Ascending aorta (tissue), 2 donors: ENCODE data around the gene ADCY1. TPM values are rescaled to one million over a fixed set of nuclear protein-coding genes. Genes with fewer than 3 reads are reported as not detected.
"Not testable (repeated sequence)": the region's sequence is repeated elsewhere in the genome, so short reads cannot be mapped to it uniquely, and the experiment has no call there.

ENCODE experiments used
- DNase-seq, 2 donors: peaks; one replicate each; pipeline ENCODE4 v3.0.0-alpha.2; 2019; ENCODE audit warnings: low spot score in 2 of 2
- H3K27ac ChIP-seq, 2 donors: fragments of 200-600 bp; sonication (generic); one replicate each; pipeline ENCODE4 v1.5.1; 2016 to 2017; ENCODE audit warnings: mild to moderate bottlenecking in 1 of 2
- H3K27me3 ChIP-seq: fragments of 200-600 bp; sonication (generic); one replicate; pipeline ENCODE4 v1.5.1; 2017
- H3K36me3 ChIP-seq, 2 donors: fragments of 200-600 bp; sonication (generic); one replicate each; pipeline ENCODE4 v1.5.1; 2016
- H3K4me1 ChIP-seq, 2 donors: fragments of 200-600 bp; sonication (generic); one replicate each; pipeline ENCODE4 v1.5.1; 2016 to 2017; ENCODE audit warnings: mild to moderate bottlenecking in 1 of 2
- H3K4me3 ChIP-seq, 2 donors: fragments of 200-600 bp; sonication (generic); one replicate each; pipeline ENCODE4 v1.5.1; 2016 to 2017; ENCODE audit warnings: mild to moderate bottlenecking in 1 of 2
- H3K9me3 ChIP-seq, 2 donors: fragments of 200-600 bp; sonication (generic); one replicate each; pipeline ENCODE4 v1.5.1; 2016
- CTCF ChIP-seq, 3 experiments: fragments of 200-600 bp in 2 of 3; fragments of 450-650 bp in 1 of 3; sonication (generic) in 2 of 3; IDR thresholded peaks; one replicate each; pipeline ENCODE4 v1.5.1; 2016 to 2019; ENCODE audit warnings: antibody characterized with exemption in 3 of 3, mild to moderate bottlenecking in 1 of 3, moderate library complexity in 1 of 3
- intact Hi-C: fragments of 100-400 bp; cut with DNase I; formaldehyde crosslinking; loops from one replicate; pipeline ENCODE4 v1.15.1; 2023
- total RNA-seq: library from RNA; depleted of rRNA; stranded (reverse); fragments of >200 nt; gene quantifications from one replicate; pipeline ENCODE4 v1.1.0, GENCODE V29; 2016

ADCY1 gene
- total RNA-seq, 1 donor from 2014 or later = 3.6 TPM

DNA sequence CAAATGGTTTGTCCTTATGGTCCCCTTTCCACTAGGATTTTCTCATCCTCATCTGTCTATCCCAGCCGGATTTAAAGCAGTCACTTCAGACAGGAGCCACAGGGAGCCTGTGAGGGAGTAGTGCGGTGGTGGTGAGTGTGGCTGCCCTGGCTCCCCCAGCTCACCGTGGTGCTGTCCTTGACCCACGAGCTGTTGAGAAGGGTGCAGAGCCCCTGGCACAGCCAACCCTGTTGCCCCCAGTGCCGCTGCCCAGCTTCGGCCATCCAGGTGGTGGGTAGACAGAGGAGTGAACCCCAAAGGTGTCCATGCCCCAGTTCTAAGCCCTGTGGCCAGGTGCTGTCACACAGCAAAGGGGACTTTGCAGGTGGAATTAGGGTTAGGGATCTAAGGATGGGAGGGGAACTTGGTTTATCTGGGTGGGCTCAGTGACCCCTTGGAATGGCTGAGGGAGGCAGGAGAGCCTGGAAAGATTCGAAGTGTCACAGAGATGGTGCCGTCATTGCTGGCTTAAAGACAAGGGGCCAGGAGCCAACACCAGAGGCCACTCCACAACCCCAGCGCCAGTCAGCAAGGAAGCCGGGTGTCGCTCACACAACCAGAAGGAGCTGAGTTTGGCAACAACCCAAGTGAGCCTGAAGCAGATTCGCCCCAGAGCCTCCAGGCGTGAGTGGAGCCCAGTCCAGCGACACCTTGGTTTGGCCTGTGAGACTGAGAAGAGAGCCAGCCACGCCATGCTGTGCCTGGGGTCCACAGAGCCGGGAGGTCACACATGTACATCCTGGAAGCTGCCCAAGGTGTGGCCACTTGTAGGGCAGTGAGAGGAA, 142.4 kb downstream of the ADCY1 start:
- H3K27me3 ChIP-seq = no peaks in the 10 kb centered on the region
- no peaks in the 10 kb centered on the region for H3K4me1 ChIP-seq
- H3K9me3 ChIP-seq = no peaks in the 10 kb centered on the region
- H3K36me3 ChIP-seq = no peaks in the 10 kb centered on the region
- no peak overlapping the region for H3K27ac ChIP-seq
- no peak for TF ChIP-seq CTCF (IDR thresholded peaks at IDR 0.05)
- intact Hi-C loops = no loop called here
- no peak overlapping the region for H3K4me3 ChIP-seq
- no peak for DNase-seq

- TF ChIP-seq CTCF (IDR thresholded peaks at IDR 0.05) = no peak
- Histone ChIP-seq H3K4me3 (no peak overlapping the region), H3K9me3 (no peaks in the 10 kb centered on the region), H3K27ac (no peak overlapping the region), H3K36me3 (no peaks in the 10 kb centered on the region), H3K27me3 (no peaks in the 10 kb centered on the region), H3K4me1 (no peaks in the 10 kb centered on the region)
- DNase-seq = no peak
- intact Hi-C loops = no loop called here
These were observed 143.5 kb downstream of the ADCY1 start for GRCh38 chr7:45717537-45718235.

DNA sequence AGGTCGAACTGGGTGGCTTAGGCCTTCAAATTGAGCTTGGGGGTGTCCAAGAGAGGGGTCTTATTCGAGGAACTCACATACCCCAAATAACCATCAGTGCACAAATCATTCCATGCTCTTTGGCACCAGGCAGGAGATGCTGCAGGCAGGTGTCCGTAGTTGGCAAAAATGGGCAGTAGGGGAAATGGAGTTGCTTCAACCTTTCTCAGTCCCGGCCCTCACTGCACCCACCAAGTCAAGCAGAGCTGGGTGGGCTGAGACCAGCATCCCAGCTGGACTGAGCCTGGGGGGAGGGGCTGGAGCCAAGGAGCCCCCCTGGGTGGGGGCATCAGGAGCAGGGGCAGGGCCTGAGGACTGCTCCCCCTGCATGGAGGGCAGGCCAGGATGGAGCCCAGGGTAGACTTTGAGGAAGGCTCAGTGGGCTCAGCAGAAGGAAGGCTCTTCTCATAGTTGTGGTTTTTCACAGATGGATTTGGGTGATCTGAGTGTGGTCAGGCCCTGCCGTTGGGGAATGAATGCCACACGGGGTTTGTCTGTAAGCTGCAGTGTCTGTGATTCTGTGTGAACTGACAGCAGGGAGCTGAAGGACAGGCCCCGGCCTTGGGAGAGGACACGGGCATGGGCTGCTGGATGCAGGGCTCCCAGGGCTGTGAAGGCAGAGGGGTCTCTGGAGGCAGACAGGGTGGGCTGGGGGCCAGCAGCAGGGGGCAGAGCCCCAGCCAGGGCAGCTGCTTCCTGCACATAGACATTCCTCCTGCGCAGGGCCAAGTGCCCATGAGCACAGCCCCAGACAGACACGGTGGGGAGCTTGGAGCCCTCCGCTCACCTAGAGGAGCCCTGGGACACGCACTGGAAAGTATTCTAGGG, 144.5 kb downstream of the ADCY1 start:
- no peak for TF ChIP-seq CTCF (IDR thresholded peaks at IDR 0.05)
- H3K9me3 ChIP-seq = no peaks in the 10 kb centered on the region
- DNase-seq = no peak
- H3K4me3 ChIP-seq = no peak overlapping the region
- peaks cover 0 to 9% of the 10 kb centered on the region in 2 donors for H3K36me3 ChIP-seq
- no peaks in the 10 kb centered on the region for H3K27me3 ChIP-seq
- intact Hi-C loops = no loop called here
- no peaks in the 10 kb centered on the region for H3K4me1 ChIP-seq
- no peak overlapping the region for H3K27ac ChIP-seq

DNA sequence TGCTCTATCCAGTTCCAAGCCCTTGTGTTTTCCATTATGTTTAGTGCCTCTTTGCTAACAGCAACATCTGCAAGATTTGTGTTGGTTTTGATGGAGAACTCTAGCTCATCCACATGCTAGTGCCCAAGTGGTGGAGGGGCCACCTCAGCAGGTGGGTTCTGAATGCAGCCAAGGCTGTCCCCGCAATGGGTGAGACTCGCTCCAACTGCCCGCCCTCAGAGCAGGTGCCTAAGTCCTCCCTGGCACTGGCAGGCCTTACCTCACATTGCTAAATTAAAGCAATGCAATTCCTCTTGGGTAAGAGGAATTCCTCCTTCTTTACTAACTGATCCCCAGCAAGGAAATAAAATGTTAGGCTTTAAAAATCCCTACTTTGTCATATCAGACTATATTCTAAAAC, 146.8 kb downstream of the ADCY1 start:
- intact Hi-C loops = no loop called here
- TF ChIP-seq CTCF (IDR thresholded peaks at IDR 0.05) = no peak
- Histone ChIP-seq H3K27me3 (no peaks in the 10 kb centered on the region), H3K36me3 (peaks cover 15 to 29% of the 10 kb centered on the region in 2 donors), H3K4me3 (no peak overlapping the region), H3K9me3 (no peaks in the 10 kb centered on the region), H3K4me1 (no peaks in the 10 kb centered on the region), H3K27ac (no peak overlapping the region)
- no peak for DNase-seq

- Histone ChIP-seq H3K9me3 (no peaks in the 10 kb centered on the region), H3K4me1 (no peaks in the 10 kb centered on the region), H3K27me3 (no peaks in the 10 kb centered on the region), H3K36me3 (peaks cover 25 to 37% of the 10 kb centered on the region in 2 donors), H3K4me3 (no peak overlapping the region), H3K27ac (no peak overlapping the region)
- no peak for TF ChIP-seq CTCF (IDR thresholded peaks at IDR 0.05)
- intact Hi-C loops = no loop called here
- no peak for DNase-seq
These were observed 147.8 kb downstream of the ADCY1 start for GRCh38 chr7:45721686-45722598.

GRCh38 chr7:45725231-45725630, 151.1 kb downstream of the ADCY1 start:
- DNase-seq, H3K4me3 ChIP-seq, H3K27me3 ChIP-seq, intact Hi-C loops, H3K4me1 ChIP-seq, H3K9me3 ChIP-seq, H3K27ac ChIP-seq: not testable (repeated sequence)
- peaks cover 38 to 58% of the 10 kb centered on the region in 2 donors for H3K36me3 ChIP-seq
